Ishikawa (cell line): ENCODE results near the gene HPRT1.

Source experiments
- CEBPB ChIP-seq: IDR thresholded peaks from 2 replicates; pipeline ENCODE4 v1.6.1; 2012
- CREB1 ChIP-seq: IDR thresholded peaks from 2 replicates; pipeline ENCODE4 v1.6.1; 2012; ENCODE audit warnings: low read depth
- EGR1 ChIP-seq: IDR thresholded peaks from 2 replicates; pipeline ENCODE4 v1.6.1; 2012
- EP300 ChIP-seq: IDR thresholded peaks from 2 replicates; pipeline ENCODE4 v1.6.1; 2012; ENCODE audit warnings: borderline replicate concordance
- FOXM1 ChIP-seq: IDR thresholded peaks from 2 replicates; pipeline ENCODE4 v1.6.1; 2012; ENCODE audit warnings: low read depth, borderline replicate concordance
- MAX ChIP-seq: IDR thresholded peaks from 2 replicates; pipeline ENCODE4 v1.6.1; 2012
- NFIC ChIP-seq: IDR thresholded peaks from 2 replicates; pipeline ENCODE4 v1.6.1; 2012
- RAD21 ChIP-seq: IDR thresholded peaks from 2 replicates; pipeline ENCODE4 v1.6.1; 2012; ENCODE audit warnings: low read depth
- REST ChIP-seq: IDR thresholded peaks from 2 replicates; pipeline ENCODE4 v1.6.1; 2012; ENCODE audit warnings: low read depth, mild to moderate bottlenecking
- TAF1 ChIP-seq: IDR thresholded peaks from 2 replicates; pipeline ENCODE4 v1.6.1; 2012; ENCODE audit warnings: low read depth, mild to moderate bottlenecking
- TCF12 ChIP-seq: IDR thresholded peaks from 2 replicates; pipeline ENCODE4 v1.6.1; 2012; ENCODE audit warnings: low read depth
- TEAD4 ChIP-seq: IDR thresholded peaks from 2 replicates; pipeline ENCODE4 v1.6.1; 2012
- USF1 ChIP-seq: IDR thresholded peaks from 2 replicates; pipeline ENCODE4 v1.6.1; 2012
- YY1 ChIP-seq: IDR thresholded peaks from 2 replicates; pipeline ENCODE4 v1.6.1; 2012; ENCODE audit warnings: low read depth
- ZBTB7A ChIP-seq: IDR thresholded peaks from 2 replicates; pipeline ENCODE4 v1.6.1; 2012; ENCODE audit warnings: low read depth

Gene HPRT1

GRCh38 chrX:134423606-134424005, 36.4 kb upstream of the HPRT1 start:
- no peak for TF ChIP-seq FOXM1
- TF ChIP-seq RAD21, result 0 out of 2 replicates have a peak, but pooled peaks have one; percentile 28

- TF ChIP-seq USF1, result no peak
- TF ChIP-seq CREB1, result no peak
- TF ChIP-seq REST, result no peak
- no peak for TF ChIP-seq FOXM1
- TF ChIP-seq CEBPB, result no peak
Measured at GRCh38 chrX:134426281-134426680, 33.7 kb upstream of the HPRT1 start.

- TF ChIP-seq TCF12, result no peak
Measured at GRCh38 chrX:134431894-134432293, 28.1 kb upstream of the HPRT1 start.

- TF ChIP-seq FOXM1 (no peak), RAD21 (no peak)
Measured at GRCh38 chrX:134435894-134436293, 24.1 kb upstream of the HPRT1 start.

GRCh38 chrX:134443020-134443419, 16.9 kb upstream of the HPRT1 start:
- TF ChIP-seq TEAD4, result no peak
- TF ChIP-seq EP300, result no peak
- no peak for TF ChIP-seq ZBTB7A
- no peak for TF ChIP-seq TAF1
- no peak for TF ChIP-seq MAX

- TF ChIP-seq EGR1, result no peak
- TF ChIP-seq TAF1, result no peak
- no peak for TF ChIP-seq FOXM1
- no peak for TF ChIP-seq CREB1
- no peak for TF ChIP-seq YY1
- no peak for TF ChIP-seq USF1
- no peak for TF ChIP-seq TEAD4
- no peak for TF ChIP-seq RAD21
- TF ChIP-seq CEBPB, result no peak
- no peak for TF ChIP-seq TCF12
- no peak for TF ChIP-seq MAX
- TF ChIP-seq NFIC, result no peak
- no peak for TF ChIP-seq EP300
- no peak for TF ChIP-seq ZBTB7A
- TF ChIP-seq REST, result no peak
Measured at GRCh38 chrX:134443461-134443860, 16.5 kb upstream of the HPRT1 start.

- TF ChIP-seq MAX, result no peak
- TF ChIP-seq REST, result no peak
- TF ChIP-seq EP300, result no peak
- TF ChIP-seq CEBPB, result no peak
- no peak for TF ChIP-seq NFIC
- TF ChIP-seq TCF12, result no peak
- TF ChIP-seq FOXM1, result no peak
- TF ChIP-seq CREB1, result no peak
- no peak for TF ChIP-seq USF1
- TF ChIP-seq EGR1, result no peak
- TF ChIP-seq RAD21, result no peak
- no peak for TF ChIP-seq TAF1
- no peak for TF ChIP-seq YY1
- TF ChIP-seq TEAD4, result no peak
- no peak for TF ChIP-seq ZBTB7A
Measured at GRCh38 chrX:134444681-134445080, 15.3 kb upstream of the HPRT1 start.
